WTC11 (cell line): ENCODE measurements around the gene ATP4A. TPM values are rescaled to one million over a fixed set of nuclear protein-coding genes. Genes with fewer than 3 reads are reported as not detected.

ENCODE experiments used
- ATAC-seq: fragments of 200-7000 bp; cut with Tn5 transposase; 2 replicates; pipeline ENCODE4 v1.10.0; 2021; ENCODE audit warnings: mild to moderate bottlenecking, moderate library complexity
- CTCF ChIA-PET: fragments of 300-600 bp; sonication (Branson Sonifier 250); formaldehyde crosslinking; loops from one replicate; lab custom pipeline; 2021; ENCODE audit warnings: antibody characterized with exemption; lab: Charles Lee
- POLR2A ChIA-PET: fragments of 350-600 bp; sonication (Branson Sonifier 250); formaldehyde crosslinking; loops from one replicate; lab custom pipeline; 2021; ENCODE audit warnings: antibody characterized with exemption; lab: Charles Lee
- DNase-seq: peaks from one replicate; pipeline ENCODE4 v3.0.0; 2021; ENCODE audit warnings: low spot score
- H3K27ac Mint-ChIP-seq: 2 replicates; pipeline ENCODE4 v1.8.0; 2021; ENCODE audit warnings: mixed read lengths
- H3K27me3 Mint-ChIP-seq: 2 replicates; pipeline ENCODE4 v1.8.0; 2021; ENCODE audit warnings: low read depth, mild to moderate bottlenecking, moderate library complexity, mixed read lengths
- H3K36me3 Mint-ChIP-seq: 2 replicates; pipeline ENCODE4 v1.8.0; 2021; ENCODE audit warnings: mixed read lengths
- H3K4me1 Mint-ChIP-seq: 2 replicates; pipeline ENCODE4 v1.8.0; 2022; ENCODE audit warnings: mixed read lengths
- H3K4me3 Mint-ChIP-seq: 2 replicates; pipeline ENCODE4 v1.8.0; 2021; ENCODE audit warnings: mild to moderate bottlenecking, moderate library complexity, mixed read lengths
- H3K9me3 Mint-ChIP-seq: 2 replicates; pipeline ENCODE4 v1.8.0; 2021; ENCODE audit warnings: mixed read lengths
- E2F1 ChIP-seq: sonication (generic); formaldehyde crosslinking; IDR thresholded peaks from 2 replicates; pipeline ENCODE4 v1.8.0; 2022; ENCODE audit warnings: mild to moderate bottlenecking, missing genetic modification reagents
- HMGA2 ChIP-seq: fragments of 250-450 bp; sonication (Bioruptor Pico); IDR thresholded peaks from 2 replicates; pipeline ENCODE4 v1.4.0; 2021; ENCODE audit warnings: mild to moderate bottlenecking, moderate library complexity
- IRF1 ChIP-seq: sonication (generic); formaldehyde crosslinking; IDR thresholded peaks from 2 replicates; pipeline ENCODE4 v1.8.0; 2023; ENCODE audit warnings: missing genetic modification reagents
- IRF2 ChIP-seq: sonication (generic); formaldehyde crosslinking; IDR thresholded peaks from 2 replicates; pipeline ENCODE4 v1.8.0; 2022; ENCODE audit warnings: low read depth, missing genetic modification reagents, borderline replicate concordance
- NFYB ChIP-seq: sonication (generic); formaldehyde crosslinking; conservative IDR thresholded peaks from 2 replicates; pipeline ENCODE4 v1.8.0; 2022; ENCODE audit warnings: low read depth, missing genetic modification reagents
- NR2C2 ChIP-seq: sonication (generic); formaldehyde crosslinking; IDR thresholded peaks from 2 replicates; pipeline ENCODE4 v1.8.0; 2022; ENCODE audit warnings: mild to moderate bottlenecking, missing genetic modification reagents
- RORB ChIP-seq: fragments of 250-450 bp; sonication (Bioruptor Pico); IDR thresholded peaks from 2 replicates; pipeline ENCODE4 v1.9.0; 2021; ENCODE audit warnings: mild to moderate bottlenecking
- SMAD3 ChIP-seq: sonication (generic); formaldehyde crosslinking; IDR thresholded peaks from 2 replicates; pipeline ENCODE4 v1.8.0; 2022; ENCODE audit warnings: missing genetic modification reagents, mild to moderate bottlenecking, borderline replicate concordance
- TEAD4 ChIP-seq: sonication (generic); formaldehyde crosslinking; IDR thresholded peaks from 2 replicates; pipeline ENCODE4 v1.8.0; 2022; ENCODE audit warnings: mild to moderate bottlenecking, missing genetic modification reagents
- ZNF138 ChIP-seq: sonication (generic); formaldehyde crosslinking; conservative IDR thresholded peaks from 2 replicates; pipeline ENCODE4 v1.8.1; 2022; ENCODE audit warnings: mild to moderate bottlenecking, moderate library complexity, missing genetic modification reagents
- ZNF219 ChIP-seq: sonication (generic); formaldehyde crosslinking; IDR thresholded peaks from 2 replicates; pipeline ENCODE4 v1.8.0; 2023; ENCODE audit warnings: missing genetic modification reagents, mild to moderate bottlenecking, borderline replicate concordance
- ZNF317 ChIP-seq: sonication (generic); formaldehyde crosslinking; IDR thresholded peaks from 2 replicates; pipeline ENCODE4 v1.8.1; 2023; ENCODE audit warnings: low read depth, mild to moderate bottlenecking, moderate library complexity, missing genetic modification reagents, borderline replicate concordance
- ZNF396 ChIP-seq: fragments of 250-450 bp; sonication (Bioruptor Pico); IDR thresholded peaks from 2 replicates; pipeline ENCODE4 v1.8.0; 2021; ENCODE audit warnings: mild to moderate bottlenecking, moderate library complexity, borderline replicate concordance
- ZNF671 ChIP-seq: fragments of 250-450 bp; sonication (Bioruptor Pico); IDR thresholded peaks from 2 replicates; pipeline ENCODE4 v1.8.0; 2021; ENCODE audit warnings: mild to moderate bottlenecking
- ZSCAN18 ChIP-seq: fragments of 250-450 bp; sonication (Bioruptor Pico); IDR thresholded peaks from 2 replicates; pipeline ENCODE4 v2.1.2; 2022; ENCODE audit warnings: mild to moderate bottlenecking, moderate library complexity
- total RNA-seq: library from RNA; stranded (reverse); gene quantifications from 3 replicates; pipeline ENCODE4 v1.2.3, GENCODE V29; 2021
- TF ChIP-seq, protein P1 (sequence below): sonication (generic); formaldehyde crosslinking; IDR thresholded peaks from 2 replicates; pipeline ENCODE4 v1.8.1; 2023; ENCODE audit warnings: mild to moderate bottlenecking, missing genetic modification reagents, moderate library complexity
- TF ChIP-seq, protein P2 (sequence below): sonication (generic); formaldehyde crosslinking; IDR thresholded peaks from 2 replicates; pipeline ENCODE4 v1.8.1; 2022; ENCODE audit warnings: low read depth, missing genetic modification reagents, borderline replicate concordance
- TF ChIP-seq, protein P3 (sequence below): sonication (generic); formaldehyde crosslinking; IDR thresholded peaks from 2 replicates; pipeline ENCODE4 v1.8.0; 2022; ENCODE audit warnings: mild to moderate bottlenecking, missing genetic modification reagents

Gene ATP4A
- total RNA-seq, 1 experiment from 2014 or later, result 0.59 TPM

DNA sequence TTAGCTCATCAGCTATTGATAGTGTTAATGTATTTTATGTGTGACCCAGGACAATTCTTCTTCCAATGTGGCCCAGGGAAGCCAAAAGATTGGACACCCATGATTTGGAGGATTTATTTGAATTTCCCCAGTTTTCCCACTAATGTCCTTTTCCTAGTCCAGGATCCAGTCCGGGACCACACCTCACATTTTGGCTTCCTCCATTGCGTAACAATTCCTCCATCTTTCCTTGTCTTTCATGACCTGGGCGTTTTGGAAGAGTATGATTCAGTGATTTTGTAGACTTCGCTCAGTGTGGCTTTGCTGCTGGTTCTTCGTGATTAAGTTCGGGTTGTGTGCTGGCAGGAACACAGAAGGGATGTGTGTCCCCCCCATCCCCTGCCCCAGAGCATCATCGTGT is 3.3 kb upstream of the ATP4A start (continued):
- TF ChIP-seq ZNF396 (CRISPR knock-in tag) (no peak), HMGA2 (CRISPR knock-in tag) (no peak)
- TF ChIP-seq, protein P1, sequence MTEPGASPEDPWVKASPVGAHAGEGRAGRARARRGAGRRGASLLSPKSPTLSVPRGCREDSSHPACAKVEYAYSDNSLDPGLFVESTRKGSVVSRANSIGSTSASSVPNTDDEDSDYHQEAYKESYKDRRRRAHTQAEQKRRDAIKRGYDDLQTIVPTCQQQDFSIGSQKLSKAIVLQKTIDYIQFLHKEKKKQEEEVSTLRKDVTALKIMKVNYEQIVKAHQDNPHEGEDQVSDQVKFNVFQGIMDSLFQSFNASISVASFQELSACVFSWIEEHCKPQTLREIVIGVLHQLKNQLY (CRISPR knock-in tag), result no peak

GRCh38 chr19:35565016-35565856 is 1.8 kb upstream of the ATP4A start:
- Mint-ChIP-seq H3K4me3 (no peak overlapping the region), H3K4me1 (peaks cover 1% of the 10 kb centered on the region), H3K27ac (no peak overlapping the region), H3K9me3 (no peaks in the 10 kb centered on the region), H3K27me3 (peaks cover 22% of the 10 kb centered on the region), H3K36me3 (no peaks in the 10 kb centered on the region)
- ChIA-PET POLR2A (no interaction called here), CTCF (no interaction called here)
- DNase-seq (no peak), ATAC-seq (no peak)
- TF ChIP-seq ZNF219 (no peak), ZNF138 (CRISPR knock-in tag) (no peak)

DNA sequence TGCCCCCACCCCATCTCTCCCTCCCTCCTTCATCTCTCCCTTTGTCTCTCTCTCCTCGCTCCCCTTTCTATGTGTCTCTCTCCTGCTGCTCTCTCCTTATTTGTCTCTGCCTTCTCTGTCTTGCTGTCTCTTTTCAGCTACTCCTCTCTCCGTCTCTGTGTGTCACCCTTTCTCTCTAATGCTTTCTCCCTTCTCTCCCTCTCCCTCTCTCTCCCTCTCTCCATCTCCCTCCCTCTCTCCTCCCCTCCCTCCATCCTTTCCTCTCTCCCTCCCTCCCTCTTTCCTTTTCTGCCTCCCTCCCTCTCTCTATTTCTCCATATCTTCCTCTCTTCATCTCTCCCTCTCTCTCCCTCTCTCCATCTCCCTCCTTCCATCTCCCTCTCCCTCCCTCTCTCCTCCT is 682 bp downstream of the ATP4A start:
- no peaks in the 10 kb centered on the region for H3K36me3 Mint-ChIP-seq
- TF ChIP-seq TEAD4 (CRISPR knock-in tag), result no peak
- no peak for TF ChIP-seq ZNF317
- TF ChIP-seq IRF2, result no peak
- TF ChIP-seq ZNF396 (CRISPR knock-in tag), result no peak
- TF ChIP-seq IRF1 (CRISPR knock-in tag), result no peak
- no peak for TF ChIP-seq HMGA2 (CRISPR knock-in tag)
- TF ChIP-seq, protein P2, sequence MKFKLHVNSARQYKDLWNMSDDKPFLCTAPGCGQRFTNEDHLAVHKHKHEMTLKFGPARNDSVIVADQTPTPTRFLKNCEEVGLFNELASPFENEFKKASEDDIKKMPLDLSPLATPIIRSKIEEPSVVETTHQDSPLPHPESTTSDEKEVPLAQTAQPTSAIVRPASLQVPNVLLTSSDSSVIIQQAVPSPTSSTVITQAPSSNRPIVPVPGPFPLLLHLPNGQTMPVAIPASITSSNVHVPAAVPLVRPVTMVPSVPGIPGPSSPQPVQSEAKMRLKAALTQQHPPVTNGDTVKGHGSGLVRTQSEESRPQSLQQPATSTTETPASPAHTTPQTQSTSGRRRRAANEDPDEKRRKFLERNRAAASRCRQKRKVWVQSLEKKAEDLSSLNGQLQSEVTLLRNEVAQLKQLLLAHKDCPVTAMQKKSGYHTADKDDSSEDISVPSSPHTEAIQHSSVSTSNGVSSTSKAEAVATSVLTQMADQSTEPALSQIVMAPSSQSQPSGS (CRISPR knock-in tag), result no peak
- TF ChIP-seq ZSCAN18 (CRISPR knock-in tag), result no peak
- TF ChIP-seq ZNF671 (CRISPR knock-in tag), result no peak
- no peak for TF ChIP-seq E2F1
- no peak for TF ChIP-seq SMAD3 (CRISPR knock-in tag)
- TF ChIP-seq, protein P3, sequence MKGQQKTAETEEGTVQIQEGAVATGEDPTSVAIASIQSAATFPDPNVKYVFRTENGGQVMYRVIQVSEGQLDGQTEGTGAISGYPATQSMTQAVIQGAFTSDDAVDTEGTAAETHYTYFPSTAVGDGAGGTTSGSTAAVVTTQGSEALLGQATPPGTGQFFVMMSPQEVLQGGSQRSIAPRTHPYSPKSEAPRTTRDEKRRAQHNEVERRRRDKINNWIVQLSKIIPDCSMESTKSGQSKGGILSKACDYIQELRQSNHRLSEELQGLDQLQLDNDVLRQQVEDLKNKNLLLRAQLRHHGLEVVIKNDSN (CRISPR knock-in tag), result no peak
- no peak for TF ChIP-seq NFYB (CRISPR knock-in tag)
- no peak for TF ChIP-seq NR2C2
- no peak for TF ChIP-seq RORB (CRISPR knock-in tag)
- TF ChIP-seq, all 79 proteins: peak for 0
- no peak overlapping the region for H3K4me3 Mint-ChIP-seq
- ATAC-seq (no peak), DNase-seq (no peak)
- POLR2A ChIA-PET, result no interaction called here
- CTCF ChIA-PET, result interaction anchor here (0.6 to 1.6 kb wide), 6 partner anchors 38 to 421 kb away, joined by 3 to 5 read pairs (median 3); partner anchors contain the start of gene COX6B1
- no peaks in the 10 kb centered on the region for H3K9me3 Mint-ChIP-seq
- H3K4me1 Mint-ChIP-seq, result peaks cover 3% of the 10 kb centered on the region; the same call in 1 of the 2 replicates
- H3K27ac Mint-ChIP-seq, result no peak overlapping the region
- peaks cover 41% of the 10 kb centered on the region for H3K27me3 Mint-ChIP-seq
